HG02970 (cell line): ENCODE results near the gene CIDEB.
A peak's percentile ranks its signal among the peaks of the same experiment; 100 is the strongest.

Experiments
- ATAC-seq: cut with Tn5 transposase; IDR thresholded peaks from one replicate; pipeline ENCODE4 v1.9.1; 2021; ENCODE audit warnings: mild to moderate bottlenecking, moderate library complexity, moderate number of reproducible peaks; ENCODE audit not compliant: unreplicated experiment, low FRiP score

Gene CIDEB

DNA sequence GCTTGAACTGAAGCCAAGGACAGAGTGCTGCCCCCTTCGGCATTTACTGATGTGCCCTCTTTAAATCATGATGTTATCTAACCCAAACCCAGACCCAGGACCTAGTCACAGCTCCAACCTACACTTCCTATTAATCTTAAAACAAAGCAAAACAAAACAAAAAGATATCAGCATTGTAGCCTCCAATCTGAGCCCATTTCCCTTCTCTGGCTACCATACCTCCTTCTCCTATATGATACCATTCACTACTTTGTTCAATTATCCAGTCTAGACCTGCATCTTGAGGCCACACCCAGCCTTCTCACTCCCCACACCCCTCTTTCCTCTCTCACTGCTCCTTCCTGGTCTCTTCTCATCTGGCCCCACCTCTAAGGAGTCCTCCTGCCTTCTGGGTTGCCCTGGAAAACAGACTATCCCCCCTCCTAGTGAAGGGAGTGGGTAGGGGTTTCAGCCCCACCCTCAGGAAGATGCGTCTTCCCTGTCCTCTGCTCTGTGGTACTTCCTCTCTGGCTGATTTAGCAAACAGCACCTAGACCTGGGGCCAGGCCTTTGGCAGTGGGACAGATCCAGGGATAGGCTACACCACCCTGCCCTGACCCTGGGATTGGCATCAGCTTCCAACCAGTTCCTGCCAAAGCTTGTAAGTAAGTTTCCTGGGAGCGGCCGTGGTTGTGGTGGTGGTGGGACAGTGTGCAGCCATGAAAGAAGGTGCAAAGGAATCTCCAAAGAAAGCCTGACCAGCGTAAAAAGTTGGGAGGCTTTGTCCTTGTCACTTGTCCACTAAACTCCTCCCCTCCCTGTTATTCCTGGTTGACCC is 6.8 kb upstream of the CIDEB start:
- no peak for ATAC-seq

- ATAC-seq, result no peak
Measured at GRCh38 chr14:24313913-24314312, 6.1 kb upstream of the CIDEB start.

GRCh38 chr14:24312736-24313507 is 5.1 kb upstream of the CIDEB start:
- no peak for ATAC-seq

- no peak for ATAC-seq
Measured at GRCh38 chr14:24311837-24312615, 4.2 kb upstream of the CIDEB start.

DNA sequence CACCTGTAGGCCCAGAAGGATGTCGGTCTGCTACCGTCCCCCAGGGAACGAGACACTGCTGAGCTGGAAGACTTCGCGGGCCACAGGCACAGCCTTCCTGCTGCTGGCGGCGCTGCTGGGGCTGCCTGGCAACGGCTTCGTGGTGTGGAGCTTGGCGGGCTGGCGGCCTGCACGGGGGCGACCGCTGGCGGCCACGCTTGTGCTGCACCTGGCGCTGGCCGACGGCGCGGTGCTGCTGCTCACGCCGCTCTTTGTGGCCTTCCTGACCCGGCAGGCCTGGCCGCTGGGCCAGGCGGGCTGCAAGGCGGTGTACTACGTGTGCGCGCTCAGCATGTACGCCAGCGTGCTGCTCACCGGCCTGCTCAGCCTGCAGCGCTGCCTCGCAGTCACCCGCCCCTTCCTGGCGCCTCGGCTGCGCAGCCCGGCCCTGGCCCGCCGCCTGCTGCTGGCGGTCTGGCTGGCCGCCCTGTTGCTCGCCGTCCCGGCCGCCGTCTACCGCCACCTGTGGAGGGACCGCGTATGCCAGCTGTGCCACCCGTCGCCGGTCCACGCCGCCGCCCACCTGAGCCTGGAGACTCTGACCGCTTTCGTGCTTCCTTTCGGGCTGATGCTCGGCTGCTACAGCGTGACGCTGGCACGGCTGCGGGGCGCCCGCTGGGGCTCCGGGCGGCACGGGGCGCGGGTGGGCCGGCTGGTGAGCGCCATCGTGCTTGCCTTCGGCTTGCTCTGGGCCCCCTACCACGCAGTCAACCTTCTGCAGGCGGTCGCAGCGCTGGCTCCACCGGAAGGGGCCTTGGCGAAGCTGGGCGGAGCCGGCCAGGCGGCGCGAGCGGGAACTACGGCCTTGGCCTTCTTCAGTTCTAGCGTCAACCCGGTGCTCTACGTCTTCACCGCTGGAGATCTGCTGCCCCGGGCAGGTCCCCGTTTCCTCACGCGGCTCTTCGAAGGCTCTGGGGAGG is 3.1 kb upstream of the CIDEB start, which contains the start of gene LTB4R:
Gene LTB4R, plus strand, starts transcription at position 857 of the 959 bp plus-strand sequence. CDS start 4,150 bp downstream, outside the sequence.
- no peak for ATAC-seq

DNA sequence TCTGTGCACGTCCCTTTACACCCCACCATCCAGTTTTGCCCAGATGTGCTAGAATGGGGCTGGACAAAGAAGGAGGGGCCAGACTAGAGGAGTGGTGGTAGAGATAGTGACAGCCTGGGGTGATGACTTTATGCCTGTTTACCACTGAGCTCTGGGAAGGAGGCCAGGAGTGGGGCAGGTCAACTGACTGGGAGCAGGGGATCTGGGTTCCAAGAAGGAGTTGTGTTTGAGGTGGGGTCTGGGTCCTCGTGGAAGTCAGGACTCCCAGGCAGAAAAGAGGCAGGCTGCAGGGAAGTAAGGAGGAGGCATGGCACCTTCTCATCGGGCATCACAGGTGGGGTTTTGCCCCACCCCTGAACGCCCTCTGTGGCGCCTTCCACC is 2.5 kb upstream of the CIDEB start:
- no peak for ATAC-seq

GRCh38 chr14:24309538-24310264 is 1.9 kb upstream of the CIDEB start, which contains the start of gene LTB4R2:
Gene LTB4R2, plus strand, starts transcription at chr14:24310140. Its CDS starts 525 bp downstream, at chr14:24310665.
- no peak for ATAC-seq

DNA sequence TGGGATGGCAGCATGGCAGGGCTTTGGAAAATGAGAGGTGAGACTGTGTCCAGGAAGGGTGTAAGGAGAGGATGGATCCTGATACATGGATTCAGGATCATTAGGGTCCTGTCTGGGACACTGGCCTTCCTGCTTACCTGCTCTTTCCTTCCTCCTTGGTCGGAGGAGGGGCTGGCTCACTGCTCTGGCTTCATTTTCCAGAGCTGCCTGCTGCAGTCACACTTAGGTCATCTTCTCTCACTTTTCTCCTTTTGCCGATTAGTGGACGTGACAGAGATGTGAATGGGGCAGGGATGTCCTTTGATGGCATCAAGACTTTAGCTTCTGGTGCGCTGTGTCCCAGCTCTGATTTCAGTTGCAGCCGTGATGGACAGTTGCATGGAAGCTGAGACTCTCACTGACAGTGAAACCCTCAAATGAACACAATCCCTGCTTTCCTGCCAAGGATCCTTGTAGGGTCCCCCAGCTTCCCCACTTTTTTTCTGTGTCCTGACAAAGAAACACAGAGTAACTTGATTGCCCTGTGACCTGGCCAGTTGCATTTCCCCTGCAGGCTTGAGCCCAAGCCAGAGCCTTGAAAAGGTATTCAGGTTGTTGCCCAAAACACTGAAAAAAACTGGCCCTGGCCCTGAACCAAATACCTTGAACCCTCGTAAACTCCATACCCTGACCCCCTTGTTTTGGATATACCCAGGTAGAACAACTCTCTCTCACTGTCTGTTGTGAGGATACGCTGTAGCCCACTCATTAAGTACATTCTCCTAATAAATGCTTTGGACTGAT is 756 bp upstream of the CIDEB start:
- ATAC-seq, result no peak

GRCh38 chr14:24307156-24307574 is 612 bp downstream of the CIDEB start:
- ATAC-seq, result no peak

- ATAC-seq, result no peak
Measured at GRCh38 chr14:24304019-24304387, 3.8 kb downstream of the CIDEB start.

GRCh38 chr14:24300326-24300980 is 7.3 kb downstream of the CIDEB start:
- ATAC-seq, result no peak

- ATAC-seq, result peak; percentile 78
Measured at GRCh38 chr14:24299255-24300191, 8.3 kb downstream of the CIDEB start, which contains the start of the genes DHRS1 and NOP9. Gene DHRS1, minus strand, starts transcription at chr14:24299780. Its CDS starts 674 bp downstream, at chr14:24299106. Gene NOP9, plus strand, starts transcription at chr14:24299850. Its CDS starts 105 bp downstream, at chr14:24299955.

DNA sequence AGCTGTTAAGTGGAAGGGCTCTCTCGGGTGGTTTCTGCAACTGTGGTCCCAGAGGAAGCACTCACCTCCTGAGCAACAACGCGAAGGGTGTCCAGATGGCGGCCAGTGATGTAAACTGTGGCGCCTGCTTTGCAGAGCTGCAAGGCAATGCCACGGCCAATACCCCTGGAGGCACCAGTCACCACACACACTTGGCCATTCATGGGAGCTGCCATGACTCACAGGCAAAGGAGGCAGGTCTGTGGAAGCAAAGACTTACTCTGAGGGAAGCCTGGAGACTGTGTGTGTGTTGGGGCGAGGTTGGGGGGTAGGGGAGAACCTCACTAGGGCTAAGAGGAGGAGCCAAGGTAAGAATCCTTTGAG is 8.9 kb downstream of the CIDEB start:
- no peak for ATAC-seq

GRCh38 chr14:24297190-24297964 is 10.4 kb downstream of the CIDEB start:
- ATAC-seq, result no peak

DNA sequence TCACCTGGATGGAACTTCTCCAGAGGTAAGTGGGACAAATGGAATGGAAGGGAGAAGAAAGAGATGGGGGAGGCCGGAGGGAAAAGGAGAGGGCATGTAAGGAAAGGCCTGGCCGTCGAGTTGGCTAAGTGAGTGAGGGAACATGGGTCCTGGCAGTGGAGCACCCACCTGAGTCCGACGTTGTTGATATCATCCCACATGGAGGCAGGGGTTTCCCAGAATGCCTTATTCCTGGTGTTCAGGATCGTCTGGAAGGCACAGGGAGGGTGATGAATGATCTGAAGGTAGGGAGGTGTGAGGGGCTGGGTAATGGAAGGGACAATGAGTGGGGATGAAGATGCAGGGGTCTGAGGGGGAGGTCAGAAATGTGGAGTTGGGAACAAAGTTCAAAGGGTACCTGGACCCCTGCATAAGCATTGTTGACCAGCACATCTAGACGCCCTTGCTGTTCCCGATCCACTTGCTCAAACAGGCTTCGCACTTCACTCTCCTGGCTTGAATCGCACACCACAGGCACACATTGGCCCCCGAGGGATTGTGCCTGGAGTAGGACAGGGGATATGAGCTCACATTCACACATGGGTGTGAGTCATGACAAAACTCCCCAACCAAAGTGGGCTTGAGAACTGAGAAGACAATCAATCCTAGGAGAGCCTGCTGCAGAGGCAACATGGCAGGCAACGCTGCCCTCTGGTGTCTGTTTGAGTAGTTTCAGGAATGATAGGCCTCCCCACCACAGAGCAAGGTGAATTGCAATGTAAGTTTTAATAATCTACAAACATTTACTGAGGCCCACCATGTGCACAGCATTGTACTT is 11.2 kb downstream of the CIDEB start:
- no peak for ATAC-seq
